Measurements from ENCODE around the gene STOM.

- TF ChIP-seq POLR2A (IDR thresholded peaks at IDR 0.05) (no peak), CTCF (IDR thresholded peaks at IDR 0.05) (no peak)
Observed at GRCh38 chr9:121321016-121321503, 49.0 kb downstream of the STOM start.
